T-helper 2 cell treated with Interferon-gamma antibody and Interleukin-4, amounts not matched to agents 100 ng/mL and 5 ng/mL, for 36 hours (primary cell): ENCODE results near the gene DHRS12. TPM values are rescaled to one million over a fixed set of nuclear protein-coding genes. Genes with fewer than 3 reads are reported as not detected.

Experiments
- intact Hi-C: fragments of 100-400 bp; cut with micrococcal nuclease; formaldehyde crosslinking; loops from one replicate; pipeline ENCODE4 v1.15.1; 2023
- total RNA-seq: library from RNA; stranded (reverse); gene quantifications from 2 replicates; pipeline ENCODE4 v1.2.3, GENCODE V29; 2022

DHRS12 gene
- total RNA-seq, 1 donor from 2014 or later: 3.8 TPM

DNA sequence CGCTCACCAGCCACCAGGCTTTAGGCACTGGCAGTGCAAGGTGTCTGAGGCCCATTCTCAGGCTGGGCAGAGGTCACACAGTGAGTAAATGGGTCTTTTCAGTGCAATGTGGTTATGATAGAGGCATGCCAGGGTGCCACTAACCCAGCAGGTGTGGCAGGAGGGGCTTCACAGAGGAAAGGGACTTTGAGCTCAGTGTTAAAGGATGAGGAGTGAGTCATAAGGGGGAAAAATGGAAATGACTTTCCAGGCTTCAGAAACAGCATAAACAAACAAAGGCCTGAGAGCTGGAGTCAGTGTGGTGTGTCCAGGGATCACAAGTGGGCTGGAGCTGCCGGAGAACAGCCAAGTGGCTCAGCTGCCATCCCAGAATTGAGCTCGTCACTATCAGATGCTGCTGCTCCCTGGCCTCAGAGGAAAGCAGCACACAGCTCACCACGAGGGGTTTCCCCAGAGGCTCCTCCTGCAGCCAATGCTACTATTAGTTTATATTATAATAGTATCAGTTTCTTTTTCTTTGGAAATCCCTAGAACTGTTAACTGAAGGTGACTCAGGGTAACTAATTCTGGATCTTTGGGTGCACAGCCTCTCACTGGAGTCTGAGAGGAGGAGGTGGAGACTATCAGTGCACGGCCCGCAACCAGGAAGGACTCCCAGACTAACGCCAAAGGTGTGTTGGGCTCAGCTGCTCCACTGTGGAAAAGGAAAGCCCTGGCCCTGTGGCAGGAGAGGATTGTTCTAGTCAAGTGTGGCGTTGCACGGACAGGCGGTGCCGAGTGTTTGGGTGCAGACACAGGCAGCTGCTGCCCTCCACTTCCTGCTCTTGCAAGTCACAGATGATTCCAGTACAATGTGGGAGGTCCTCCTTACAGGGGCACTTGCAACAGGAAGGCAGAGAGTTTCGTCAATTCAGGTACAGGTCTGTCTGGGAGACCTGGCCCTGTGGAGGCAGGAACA is 39.5 kb downstream of the DHRS12 start:
- intact Hi-C loops: loop anchor here (1.0 kb wide), 1 partner anchor 180 kb away; the partner anchor contains the start of gene WDFY2

DNA sequence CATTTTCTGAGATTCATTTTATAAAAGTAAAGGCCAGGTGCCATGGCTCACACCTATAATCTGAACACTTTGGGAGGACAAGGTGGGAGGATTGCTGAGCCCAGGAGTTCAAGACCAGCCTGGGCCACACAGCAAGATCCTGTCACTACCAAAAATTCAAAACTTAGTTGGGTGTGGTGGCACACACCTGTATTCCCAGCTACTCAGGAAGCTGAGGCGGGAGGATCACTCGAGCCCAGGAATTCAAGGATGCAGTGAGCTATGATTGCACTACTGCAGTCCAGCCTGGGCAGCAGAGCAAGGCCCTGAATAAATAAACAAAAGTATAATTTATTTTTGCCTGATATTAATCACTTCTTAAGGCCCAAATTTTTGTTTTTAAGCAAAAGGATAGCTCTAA is 40.5 kb downstream of the DHRS12 start:
- intact Hi-C loops: no loop called here

DNA sequence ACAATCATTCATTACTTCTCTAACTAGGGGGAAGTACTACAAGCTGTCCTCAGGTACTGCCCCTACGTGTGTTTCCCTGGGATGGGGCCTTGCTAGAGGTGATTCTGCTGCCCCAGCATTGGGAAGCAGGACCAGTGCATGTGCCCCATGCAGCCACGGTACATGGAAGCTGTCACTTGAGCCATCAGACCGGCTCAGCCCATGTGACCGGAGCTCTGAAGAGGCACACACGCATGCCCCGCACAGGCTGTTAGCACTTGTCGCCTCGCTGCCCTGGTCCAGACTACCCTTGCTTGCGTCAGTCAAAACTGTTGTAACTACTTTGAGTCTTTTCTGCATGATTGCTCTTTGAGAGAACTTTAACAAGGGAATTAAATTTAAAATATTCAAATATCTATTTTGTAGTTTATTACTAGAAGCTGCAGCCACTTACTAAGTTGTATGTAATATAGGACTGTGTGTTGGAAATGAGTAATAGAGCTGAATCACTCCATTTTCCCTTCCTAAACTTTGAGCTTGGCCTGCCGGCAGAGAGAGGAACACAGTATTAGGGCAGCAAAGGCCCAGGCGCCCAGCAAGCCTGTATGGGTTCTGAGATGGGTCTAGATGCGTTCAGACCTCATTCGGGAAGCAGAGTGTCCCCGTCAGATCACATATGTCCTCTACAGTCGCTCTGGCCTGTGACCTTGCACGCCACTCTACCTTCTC is 42.2 kb downstream of the DHRS12 start:
- intact Hi-C loops: no loop called here

DNA sequence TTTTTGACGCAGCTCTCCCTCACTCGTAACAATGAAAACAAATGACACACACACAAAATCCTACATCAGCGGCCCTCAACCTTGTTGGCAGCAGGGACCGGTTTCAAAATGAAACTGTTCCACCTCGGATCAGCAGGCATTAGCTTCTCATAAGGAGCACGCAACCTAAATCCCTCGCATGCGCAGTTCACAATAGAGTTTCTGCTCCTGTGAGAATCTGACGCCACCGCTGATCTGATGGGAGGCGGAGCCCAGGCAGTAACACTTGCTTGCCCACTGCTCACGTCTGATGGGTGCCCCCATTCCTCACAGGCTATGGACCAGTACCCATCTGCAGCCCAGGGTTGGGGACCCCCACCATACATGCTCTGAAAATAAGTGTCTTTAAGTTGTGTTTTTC is 43.4 kb downstream of the DHRS12 start:
- intact Hi-C loops: no loop called here

DNA sequence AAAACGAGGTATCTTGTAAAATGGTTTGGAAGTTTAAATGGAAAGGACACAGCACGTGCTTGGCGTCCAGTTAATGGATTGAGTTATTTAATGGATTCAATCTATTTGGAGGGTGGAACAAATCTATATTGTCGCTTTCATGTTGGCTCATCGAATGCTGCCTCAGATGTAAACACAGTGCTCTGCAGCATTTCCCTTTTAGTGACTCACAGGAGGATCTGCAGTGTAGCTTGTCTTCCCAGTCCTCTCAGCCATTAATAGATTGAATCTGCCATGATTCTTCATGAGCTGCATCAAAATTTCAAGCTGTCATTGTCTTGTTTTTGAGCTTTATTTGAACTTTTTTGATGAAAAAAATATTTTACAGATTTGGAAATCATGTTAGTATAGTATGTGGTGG is 44.7 kb downstream of the DHRS12 start:
- intact Hi-C loops: no loop called here

DNA sequence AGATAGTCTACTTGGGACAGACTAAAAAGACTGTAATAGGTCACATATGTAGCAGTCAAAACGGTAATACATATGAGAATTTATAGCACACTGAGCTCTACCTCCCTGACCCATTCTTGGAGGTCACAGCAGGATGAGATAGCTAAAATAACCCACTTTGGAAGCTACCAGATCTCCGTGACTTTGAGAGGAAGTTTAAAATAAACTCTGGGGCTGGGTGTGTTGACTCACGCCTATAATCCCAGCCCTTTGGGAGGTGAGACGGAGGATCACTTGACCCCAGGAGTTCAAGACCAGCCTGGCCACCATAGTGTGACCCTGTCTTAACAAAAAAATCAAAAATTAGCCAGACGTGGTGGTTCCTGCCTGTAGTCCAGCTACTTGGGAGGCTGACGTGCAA is 45.3 kb downstream of the DHRS12 start:
- intact Hi-C loops: no loop called here

- intact Hi-C loops: loop anchor here (2.0 kb wide), 1 partner anchor 162 kb away; no protein-coding TSS in a partner anchor
Measured at GRCh38 chr13:51756651-51757050, 47.3 kb downstream of the DHRS12 start.

GRCh38 chr13:51747438-51748434 is 56.2 kb downstream of the DHRS12 start:
- intact Hi-C loops: no loop called here

DNA sequence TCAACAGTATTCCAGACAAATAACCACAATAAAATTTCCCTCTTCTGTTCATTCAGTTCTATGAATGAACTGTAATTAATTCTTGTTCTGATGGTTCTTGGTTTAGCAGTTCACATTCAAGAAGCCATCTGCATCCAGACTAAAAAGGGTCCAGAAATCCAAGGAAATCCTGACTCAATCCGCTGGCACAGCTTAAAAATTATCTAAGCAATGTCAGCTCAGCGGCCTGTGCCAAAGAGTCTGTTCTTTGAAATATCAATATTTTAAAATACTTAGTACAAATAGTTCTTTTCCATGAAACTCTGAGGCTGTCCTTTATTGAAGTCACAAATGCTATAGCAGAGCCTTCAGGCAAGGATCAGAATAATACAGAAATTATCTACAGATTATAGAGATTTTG is 57.2 kb downstream of the DHRS12 start:
- intact Hi-C loops: no loop called here

GRCh38 chr13:51745243-51745642 is 58.7 kb downstream of the DHRS12 start:
- intact Hi-C loops: no loop called here

DNA sequence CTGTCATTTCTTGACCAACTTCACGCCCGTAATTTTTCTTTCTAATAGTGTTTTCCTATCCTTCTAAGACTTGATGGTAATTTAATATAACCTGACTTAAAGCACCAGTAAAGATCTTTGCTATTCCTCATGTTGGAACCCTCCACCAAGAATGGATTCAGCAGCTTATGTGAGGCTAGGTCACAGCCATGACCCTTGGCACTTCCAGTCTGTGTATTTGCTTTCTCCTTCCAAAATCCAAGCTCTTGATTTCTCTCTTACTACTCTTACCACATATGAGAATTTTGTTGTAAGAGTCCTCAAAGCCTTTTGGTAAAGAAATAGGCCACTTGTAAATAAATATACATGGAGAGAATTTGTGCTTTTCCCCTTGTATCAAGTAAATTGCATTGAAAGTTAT is 61.4 kb downstream of the DHRS12 start:
- intact Hi-C loops: no loop called here

DNA sequence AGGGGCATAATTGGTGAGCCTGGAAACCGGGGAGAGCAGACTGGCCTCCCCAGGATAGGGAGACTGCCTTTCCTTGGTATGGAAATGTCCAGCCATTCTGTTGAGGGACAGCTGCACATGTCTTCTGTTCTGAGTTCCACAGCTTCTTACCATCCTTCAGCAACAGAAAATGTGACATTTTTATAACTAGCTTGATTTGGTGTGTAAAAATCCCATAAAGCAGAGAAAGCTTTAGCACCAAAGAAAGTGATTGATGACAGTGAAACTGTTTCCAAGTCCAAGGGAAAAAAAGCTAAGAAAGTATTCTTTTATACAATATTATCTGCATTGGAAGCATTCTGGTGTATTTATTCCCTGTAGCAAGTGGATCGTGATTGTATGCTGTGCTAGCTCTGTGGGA is 61.9 kb downstream of the DHRS12 start:
- intact Hi-C loops: no loop called here

- intact Hi-C loops: no loop called here
Measured at GRCh38 chr13:51740698-51741097, 63.3 kb downstream of the DHRS12 start.

DNA sequence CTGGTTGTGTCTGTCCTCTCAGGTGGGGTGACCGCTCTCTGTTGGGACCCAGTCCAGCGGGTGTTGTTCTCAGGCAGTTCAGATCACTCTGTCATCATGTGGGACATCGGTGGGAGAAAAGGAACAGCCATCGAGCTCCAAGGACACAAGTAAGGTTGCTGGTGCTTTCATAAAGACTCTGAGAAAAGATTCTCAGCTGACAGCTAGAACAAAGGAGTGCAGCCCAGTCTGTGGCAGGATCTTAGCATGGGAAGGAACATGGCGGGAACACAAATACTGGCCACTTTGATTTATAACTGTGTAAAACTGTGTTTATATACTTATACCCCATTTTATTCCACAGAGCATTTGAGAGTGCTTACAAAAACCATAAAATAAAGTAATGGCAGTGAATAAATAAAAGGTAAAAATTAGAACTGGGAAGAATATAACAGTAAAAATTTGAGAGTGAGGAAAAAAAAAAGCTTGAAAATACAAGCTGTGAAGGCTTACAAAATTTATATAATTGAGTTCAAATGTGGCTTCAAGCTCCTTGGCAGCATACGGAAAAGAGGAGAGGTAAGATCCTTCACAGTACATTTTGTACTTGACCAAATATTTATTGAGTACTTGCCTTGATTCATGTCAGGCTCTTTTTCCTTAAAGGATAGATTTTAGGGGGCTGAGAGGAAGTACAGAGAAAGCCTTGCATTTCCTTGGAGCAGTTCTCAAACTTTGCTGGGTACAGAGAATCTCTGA is 64.8 kb downstream of the DHRS12 start:
- intact Hi-C loops: no loop called here

GRCh38 chr13:51738226-51738905 is 65.6 kb downstream of the DHRS12 start:
- intact Hi-C loops: no loop called here

DNA sequence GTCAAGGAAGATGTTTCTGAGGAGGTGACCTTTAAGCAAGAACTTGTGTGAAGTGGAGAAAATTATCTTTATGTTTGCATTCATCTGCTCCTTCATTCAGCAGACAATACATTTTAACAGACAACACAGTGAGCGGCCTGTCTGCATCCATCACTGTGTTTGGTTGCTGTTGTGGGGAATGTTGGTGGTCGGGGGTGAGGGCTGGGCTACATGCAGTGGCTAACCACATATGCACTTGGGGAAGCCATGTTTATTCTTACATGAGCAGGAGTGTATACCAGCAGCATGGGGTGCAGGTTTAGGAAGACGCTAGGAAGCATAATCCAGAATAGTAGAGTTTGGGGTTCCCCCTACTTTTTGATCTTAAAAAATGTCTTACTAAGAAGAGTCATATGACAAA is 66.4 kb downstream of the DHRS12 start:
- intact Hi-C loops: no loop called here

GRCh38 chr13:51734786-51735185 is 69.2 kb downstream of the DHRS12 start:
- intact Hi-C loops: no loop called here

- intact Hi-C loops: no loop called here
Measured at GRCh38 chr13:51733374-51734298, 70.3 kb downstream of the DHRS12 start.

- intact Hi-C loops: no loop called here
Measured at GRCh38 chr13:51731759-51732158, 72.2 kb downstream of the DHRS12 start.
